SK-N-MC (cell line): ENCODE results near the gene CRYGN.

Source experiments
- EZH2 ChIP-seq: fragments of 200-600 bp; sonication (generic); IDR thresholded peaks from one replicate; pipeline ENCODE4 v1.6.1; 2017; ENCODE audit warnings: antibody characterized with exemption
- FOXP2 ChIP-seq: optimal IDR thresholded peaks from 2 replicates; pipeline ENCODE3; 2011; ENCODE audit warnings: mild to moderate bottlenecking, moderate library complexity; ENCODE audit not compliant: insufficient read depth; ENCODE audit errors: extremely low read length, control extremely low read depth
- POLR2AphosphoS5 ChIP-seq: IDR thresholded peaks from 2 replicates; pipeline ENCODE4 v1.6.1; 2012; ENCODE audit warnings: mild to moderate bottlenecking, low read depth, low read length, borderline replicate concordance

DNA sequence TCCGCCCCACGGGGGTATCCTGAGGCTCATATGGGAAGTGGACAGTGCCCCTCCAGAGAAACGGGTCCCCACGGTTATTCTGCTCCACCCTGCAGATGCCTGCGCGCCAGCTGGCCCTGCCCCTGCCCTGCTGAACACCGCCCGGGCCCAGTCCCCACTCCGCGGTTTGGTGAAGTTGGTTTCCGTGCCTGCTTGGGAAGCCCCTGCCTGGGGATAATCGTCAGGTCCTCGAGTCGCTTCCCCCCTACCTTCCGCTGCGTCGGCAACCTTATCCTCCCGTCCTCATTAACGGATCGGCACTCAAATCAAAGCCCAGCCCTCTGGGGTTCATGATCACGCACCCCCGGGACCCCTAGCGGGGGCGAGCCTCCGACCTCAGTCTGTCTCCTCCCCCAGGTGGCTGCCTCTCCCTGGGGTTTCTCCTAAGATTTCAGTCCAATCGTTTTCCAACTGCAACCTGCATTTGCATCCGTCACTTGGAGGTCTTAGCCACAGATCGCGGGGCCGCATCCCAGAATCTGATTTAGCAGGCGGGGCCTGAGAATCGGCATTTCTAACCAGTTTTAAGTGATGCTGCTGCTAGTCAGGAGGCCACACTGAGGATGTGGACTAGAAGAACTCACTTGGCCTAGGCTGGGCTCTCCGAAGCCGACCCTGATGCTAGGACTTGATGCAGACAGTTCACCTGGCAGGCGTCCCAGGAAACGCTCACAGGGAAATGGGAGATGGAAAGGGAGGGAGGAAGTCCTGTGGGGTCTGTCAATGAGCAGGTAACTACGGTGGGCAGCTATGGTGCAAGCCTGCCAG is 57.7 kb downstream of the CRYGN start:
- TF ChIP-seq POLR2AphosphoS5 (no peak), EZH2 (no peak), FOXP2 (no peak)
